GM12878 (cell line): ENCODE data around the gene RNF31. TPM values are rescaled to one million over a fixed set of nuclear protein-coding genes. Genes with fewer than 3 reads are reported as not detected.
A peak's percentile ranks its signal among the peaks of the same experiment; 100 is the strongest.

Experiments
- CREM ChIP-seq: IDR thresholded peaks from 2 replicates; pipeline ENCODE4 v1.6.1; 2014; ENCODE audit warnings: antibody characterized with exemption, low read depth
- MEF2A ChIP-seq: IDR thresholded peaks from 2 replicates; pipeline ENCODE4 v1.6.1; 2011; ENCODE audit warnings: low read depth, mild to moderate bottlenecking, low read length, moderate library complexity; ENCODE audit not compliant: insufficient read depth
- MLLT1 ChIP-seq: fragments of 450-650 bp; IDR thresholded peaks from 2 replicates; pipeline ENCODE4 v1.6.1; 2016; ENCODE audit warnings: mild to moderate bottlenecking
- NFYB ChIP-seq: IDR thresholded peaks from 2 replicates; pipeline ENCODE4 v1.6.1; 2011; ENCODE audit warnings: low read depth, mild to moderate bottlenecking, low read length, improper control_type of control experiment, moderate library complexity; ENCODE audit not compliant: insufficient read depth
- NRF1 ChIP-seq: conservative IDR thresholded peaks from 2 replicates; pipeline ENCODE4 v1.6.1; 2011; ENCODE audit warnings: mild to moderate bottlenecking, low read depth, low read length, improper control_type of control experiment
- RUNX3 ChIP-seq: IDR thresholded peaks from 2 replicates; pipeline ENCODE4 v1.6.1; 2012; ENCODE audit warnings: low read length, inconsistent platforms
- ZNF384 ChIP-seq: IDR thresholded peaks from 2 replicates; pipeline ENCODE4 v1.6.1; 2012; ENCODE audit warnings: low read depth, mild to moderate bottlenecking, low read length, improper control_type of control experiment, borderline replicate concordance
- ZNF687 ChIP-seq: fragments of 450-650 bp; IDR thresholded peaks from 2 replicates; pipeline ENCODE4 v1.6.1; 2017; ENCODE audit warnings: mild to moderate bottlenecking, moderate library complexity
- polyA plus RNA-seq, 11 experiments: library from polyadenylated mRNA; depleted of rRNA in 4 of 11; unstranded in 6 of 11; stranded (reverse) in 5 of 11; fragments of >200 nt; fragmentation: Nextera tagmentation in 4 of 11; fragmentation: Illumina TruSeq in 1 of 11; extraction: Ambion mirVana in 4 of 11; extraction: Trizol in 1 of 11; gene quantifications; 1 replicate in 1 of 11; 2 replicates in 10 of 11; pipeline versions ENCODE4 v1.2.1 to v1.2.3, GENCODE V29; 2011 to 2016; ENCODE audit warnings: inconsistent platforms in 2 of 11, missing spikeins in 2 of 11, low read depth in 1 of 11
- total RNA-seq, 4 experiments: library from RNA; depleted of rRNA in 3 of 4; stranded (reverse); fragments of >200 nt in 3 of 4; fragmentation: Illumina TruSeq in 1 of 4; extraction: Trizol in 1 of 4; gene quantifications; 2 replicates each; pipeline versions ENCODE4 v1.2.1 to v1.2.3, GENCODE V29; 2013 to 2021

Gene RNF31
- total and polyA plus RNA-seq, 10 of the 15 experiments (the other 5 are each of a cell fraction or from before 2014, with no cell fraction given), result 8.5 to 92.7 (median 52.0) TPM

GRCh38 chr14:24135584-24135833 lies 11.8 kb upstream of the RNF31 start (continued):
- no peak for TF ChIP-seq NRF1
- no peak for TF ChIP-seq MEF2A
- TF ChIP-seq ZNF384, result no peak
- 0 out of 2 replicates have a peak, but pooled peaks have one; percentile 44 for TF ChIP-seq MLLT1
- no peak for TF ChIP-seq RUNX3
- no peak for TF ChIP-seq NFYB
- 0 out of 2 replicates have a peak, but pooled peaks have one; percentile 17 for TF ChIP-seq ZNF687
- TF ChIP-seq CREM, result no peak
